SKM-1 (cell line): ENCODE data around the gene EGLN3.

Experiments used
- DNase-seq: peaks from one replicate; lab custom pipeline; 2025; ENCODE audit not compliant: unreplicated experiment; lab: John Stamatoyannopoulos, UW

Gene EGLN3

DNA sequence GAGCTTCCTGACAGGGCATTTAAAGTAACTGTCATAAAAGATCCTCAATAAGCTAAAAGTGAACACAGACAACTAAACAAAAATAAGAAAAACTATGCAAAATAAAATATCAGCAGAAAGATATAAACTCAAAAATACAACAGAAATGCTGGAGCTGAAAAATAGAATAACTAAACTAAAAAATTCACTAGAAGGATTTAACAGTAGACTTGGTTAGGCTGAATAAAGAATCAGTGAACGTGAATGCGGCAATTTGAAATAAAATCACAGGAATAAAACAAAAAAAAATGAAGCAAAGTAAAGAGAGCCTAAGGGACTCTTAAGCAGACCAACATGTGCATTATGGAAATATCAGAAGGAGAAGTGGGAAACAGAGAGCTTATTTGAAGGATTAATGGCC lies 74.6 kb downstream of the EGLN3 start:
- DNase-seq, result no peak
